Tracheal epithelial cell (primary cell): ENCODE measurements around the gene SLC16A12. TPM values are rescaled to one million over a fixed set of nuclear protein-coding genes. Genes with fewer than 3 reads are reported as not detected.

ENCODE experiments used
- total RNA-seq: library from RNA; depleted of rRNA; stranded (reverse); fragments of >200 nt; gene quantifications from 2 replicates; pipeline ENCODE4 v1.2.1, GENCODE V29; 2014

The SLC16A12 gene, protein sequence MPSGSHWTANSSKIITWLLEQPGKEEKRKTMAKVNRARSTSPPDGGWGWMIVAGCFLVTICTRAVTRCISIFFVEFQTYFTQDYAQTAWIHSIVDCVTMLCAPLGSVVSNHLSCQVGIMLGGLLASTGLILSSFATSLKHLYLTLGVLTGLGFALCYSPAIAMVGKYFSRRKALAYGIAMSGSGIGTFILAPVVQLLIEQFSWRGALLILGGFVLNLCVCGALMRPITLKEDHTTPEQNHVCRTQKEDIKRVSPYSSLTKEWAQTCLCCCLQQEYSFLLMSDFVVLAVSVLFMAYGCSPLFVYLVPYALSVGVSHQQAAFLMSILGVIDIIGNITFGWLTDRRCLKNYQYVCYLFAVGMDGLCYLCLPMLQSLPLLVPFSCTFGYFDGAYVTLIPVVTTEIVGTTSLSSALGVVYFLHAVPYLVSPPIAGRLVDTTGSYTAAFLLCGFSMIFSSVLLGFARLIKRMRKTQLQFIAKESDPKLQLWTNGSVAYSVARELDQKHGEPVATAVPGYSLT
- under 0.01 and 3.6 TPM in 2 replicates for total RNA-seq

DNA sequence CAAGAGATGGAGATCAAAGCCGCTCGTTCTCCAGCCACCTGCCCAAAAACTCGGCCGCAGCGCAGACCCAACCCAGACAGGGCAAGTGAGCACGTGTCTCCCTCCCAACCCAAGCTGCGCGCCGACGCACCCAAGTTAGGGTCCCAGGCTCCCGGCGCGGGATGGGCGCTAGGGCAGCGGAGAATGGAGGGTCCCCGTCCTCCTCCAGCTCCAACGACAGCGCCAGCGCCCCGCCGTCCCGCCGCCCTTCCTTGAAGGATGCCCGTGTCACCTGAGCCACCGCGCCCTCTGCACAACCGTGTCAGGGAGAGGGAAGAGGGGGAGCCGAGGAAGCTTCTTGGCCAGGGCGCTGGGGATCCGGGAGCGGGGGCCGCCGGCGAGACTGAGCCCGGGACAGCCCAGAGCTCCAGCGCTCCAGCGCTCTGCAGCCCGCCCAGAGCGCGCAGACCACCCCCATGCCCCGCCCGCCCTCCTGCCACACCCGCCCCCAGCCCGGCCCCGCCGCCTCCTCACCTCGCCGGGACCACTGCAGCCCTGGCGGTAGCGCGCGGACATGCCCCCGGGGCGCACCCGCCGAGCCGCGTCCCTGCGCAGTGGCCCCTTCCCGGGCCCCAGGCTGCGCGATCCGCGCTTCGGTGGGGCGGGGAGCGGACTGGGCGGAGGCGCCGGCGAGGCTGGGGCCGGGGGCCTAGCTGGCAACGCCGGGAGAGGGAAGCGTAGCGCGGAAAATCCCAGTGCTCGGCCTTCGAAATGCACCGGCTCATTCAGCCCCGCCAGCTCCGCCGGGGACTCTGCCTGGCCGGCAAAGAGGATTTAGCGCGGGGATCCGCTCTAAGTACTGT, at the start of gene SLC16A12:
TSS of gene SLC16A12 (minus strand) at position 424 of the 842 bp plus-strand sequence. CDS start 73,016 bp downstream, outside the sequence.

DNA sequence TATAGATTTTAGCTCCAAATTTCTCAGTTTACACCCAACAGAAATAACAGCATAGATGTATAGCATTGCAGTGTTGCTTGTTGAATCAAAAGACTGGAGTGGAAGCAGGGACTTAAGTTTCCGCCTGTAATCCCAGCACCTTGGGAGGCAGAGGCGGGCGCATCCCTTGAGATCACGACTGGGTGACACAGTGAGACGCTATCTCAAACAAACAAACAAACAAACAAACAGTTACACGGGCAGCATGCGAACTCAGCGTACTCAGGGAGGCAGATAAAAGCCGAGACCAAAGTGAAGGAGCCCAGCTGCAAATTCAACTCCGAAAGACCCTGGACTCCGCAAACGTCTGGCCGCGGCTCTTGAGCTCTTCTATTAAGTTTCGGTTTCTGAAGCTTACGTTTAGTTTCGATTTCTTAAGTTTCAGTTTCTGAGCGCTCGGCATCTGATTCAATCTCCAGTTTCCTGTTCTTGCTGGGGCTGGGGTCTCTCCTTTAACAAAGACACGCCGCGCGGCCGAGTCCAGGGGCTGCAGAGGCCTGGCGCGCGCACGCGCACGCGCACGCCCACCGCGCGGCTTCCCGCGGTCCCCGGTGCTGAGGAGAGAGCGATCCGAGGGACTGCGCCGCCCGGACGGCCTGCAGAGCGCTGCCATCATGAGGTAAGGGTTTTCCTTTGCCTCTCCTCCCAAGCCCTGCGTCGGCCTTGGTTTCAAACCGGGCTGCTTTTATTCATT, 121.1 kb downstream of the SLC16A12 start, which contains the start of gene IFIT5:
TSS of gene IFIT5 (plus strand) at position 423 of the 733 bp plus-strand sequence. CDS start at position 654, 231 bp downstream.

GRCh38 chr10:89391907-89392756, 143.3 kb downstream of the SLC16A12 start, which contains the start of gene IFIT1:
Gene IFIT1, plus strand, starts transcription at chr10:89392623. Its CDS starts 90 bp downstream, at chr10:89392713.

Other genes with a start within 250 kb of the SLC16A12 start
- gene IFIT2, start 233.5 kb downstream of the SLC16A12 start, total RNA-seq: 0.21 and 6.3 TPM in 2 replicates
- gene IFIT3, start 207.6 kb downstream of the SLC16A12 start, total RNA-seq: 0.64 and 9.9 TPM in 2 replicates
- gene IFIT1B, start 157.5 kb downstream of the SLC16A12 start, total RNA-seq: not detected in 2 replicates
- 3.4 TPM in 1 of 2 replicates, not detected in the other for gene IFIT1, start 143.0 kb downstream of the SLC16A12 start, total RNA-seq
- gene IFIT5, start 121.0 kb downstream of the SLC16A12 start, total RNA-seq: 5.5 and 9.9 TPM in 2 replicates
- gene PANK1, start 109.6 kb upstream of the SLC16A12 start, total RNA-seq: 9.4 and 17.1 TPM in 2 replicates
- 3.1 and 4.0 TPM in 2 replicates for gene KIF20B, start 166.0 kb upstream of the SLC16A12 start, total RNA-seq